Measurements from ENCODE around the gene DAB1. TPM values are rescaled to one million over a fixed set of nuclear protein-coding genes. Genes with fewer than 3 reads are reported as not detected.

DAB1 gene
- total RNA-seq, 4 donors from 2014 or later = 0.48 to 1.2 TPM; not detected in 2

GRCh38 chr1:57329937-57330336, 93.9 kb downstream of the DAB1 start:
- no peak for DNase-seq
- in situ Hi-C loops (cut with MboI; ENCODE audit: low pct_ligation_motif_present in 1 of 4, low pct_unique_long_range_greater_than_20kb in 1 of 4, low sequenced_read_pairs in 3 of 4) = no loop called here
- no peak overlapping the region for H3K27ac ChIP-seq

GRCh38 chr1:57329001-57329527, 94.8 kb downstream of the DAB1 start:
- no peaks in the 10 kb centered on the region for H3K4me1 ChIP-seq
- H3K9me3 ChIP-seq = no peaks in the 10 kb centered on the region
- intact Hi-C loops (cut with DNase I; ENCODE audit: low total_unique reads) (no loop called here), in situ Hi-C loops (cut with MboI; ENCODE audit: low pct_ligation_motif_present in 1 of 4, low pct_unique_long_range_greater_than_20kb in 1 of 4, low sequenced_read_pairs in 3 of 4) (no loop called here)
- H3K36me3 ChIP-seq = no peaks in the 10 kb centered on the region
- H3K27me3 ChIP-seq = no peaks in the 10 kb centered on the region
- TF ChIP-seq EP300 (IDR thresholded peaks at IDR 0.05; ENCODE audit: low read depth) = no peak
- TF ChIP-seq, protein P1, sequence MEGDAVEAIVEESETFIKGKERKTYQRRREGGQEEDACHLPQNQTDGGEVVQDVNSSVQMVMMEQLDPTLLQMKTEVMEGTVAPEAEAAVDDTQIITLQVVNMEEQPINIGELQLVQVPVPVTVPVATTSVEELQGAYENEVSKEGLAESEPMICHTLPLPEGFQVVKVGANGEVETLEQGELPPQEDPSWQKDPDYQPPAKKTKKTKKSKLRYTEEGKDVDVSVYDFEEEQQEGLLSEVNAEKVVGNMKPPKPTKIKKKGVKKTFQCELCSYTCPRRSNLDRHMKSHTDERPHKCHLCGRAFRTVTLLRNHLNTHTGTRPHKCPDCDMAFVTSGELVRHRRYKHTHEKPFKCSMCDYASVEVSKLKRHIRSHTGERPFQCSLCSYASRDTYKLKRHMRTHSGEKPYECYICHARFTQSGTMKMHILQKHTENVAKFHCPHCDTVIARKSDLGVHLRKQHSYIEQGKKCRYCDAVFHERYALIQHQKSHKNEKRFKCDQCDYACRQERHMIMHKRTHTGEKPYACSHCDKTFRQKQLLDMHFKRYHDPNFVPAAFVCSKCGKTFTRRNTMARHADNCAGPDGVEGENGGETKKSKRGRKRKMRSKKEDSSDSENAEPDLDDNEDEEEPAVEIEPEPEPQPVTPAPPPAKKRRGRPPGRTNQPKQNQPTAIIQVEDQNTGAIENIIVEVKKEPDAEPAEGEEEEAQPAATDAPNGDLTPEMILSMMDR (IDR thresholded peaks at IDR 0.05) = no peak
- TF ChIP-seq POLR2A (IDR thresholded peaks at IDR 0.05) = no peak
- no peak for TF ChIP-seq POLR2AphosphoS5 (IDR thresholded peaks at IDR 0.05)
- no peak overlapping the region for H3K27ac ChIP-seq
- no peak overlapping the region for H3K4me3 ChIP-seq
- 68 to 79% methylated on average over 4 to 6 of the region's 6 CpGs for WGBS, 2 donors (ENCODE audit: low coverage in 1 of 2)
- no peak for DNase-seq

More at GRCh38 chr1:57329937-57330336, 93.9 kb downstream of the DAB1 start:
- Histone ChIP-seq H3K4me3 (no peak overlapping the region), H3K4me1 (no peaks in the 10 kb centered on the region), H3K9me3 (no peaks in the 10 kb centered on the region), H3K27me3 (no peaks in the 10 kb centered on the region), H3K36me3 (no peaks in the 10 kb centered on the region)
- intact Hi-C loops (cut with DNase I; ENCODE audit: low total_unique reads) = no loop called here
- WGBS, 2 donors (ENCODE audit: low coverage in 1 of 2) = 32% methylated on average over 1 of the region's 1 CpG; no CpG with 5 or more reads in 1 of the 2 donors
- TF ChIP-seq POLR2AphosphoS5 (IDR thresholded peaks at IDR 0.05) (no peak), EP300 (IDR thresholded peaks at IDR 0.05; ENCODE audit: low read depth) (no peak), POLR2A (IDR thresholded peaks at IDR 0.05) (no peak)
- TF ChIP-seq, protein P1 (IDR thresholded peaks at IDR 0.05) = no peak

DNA sequence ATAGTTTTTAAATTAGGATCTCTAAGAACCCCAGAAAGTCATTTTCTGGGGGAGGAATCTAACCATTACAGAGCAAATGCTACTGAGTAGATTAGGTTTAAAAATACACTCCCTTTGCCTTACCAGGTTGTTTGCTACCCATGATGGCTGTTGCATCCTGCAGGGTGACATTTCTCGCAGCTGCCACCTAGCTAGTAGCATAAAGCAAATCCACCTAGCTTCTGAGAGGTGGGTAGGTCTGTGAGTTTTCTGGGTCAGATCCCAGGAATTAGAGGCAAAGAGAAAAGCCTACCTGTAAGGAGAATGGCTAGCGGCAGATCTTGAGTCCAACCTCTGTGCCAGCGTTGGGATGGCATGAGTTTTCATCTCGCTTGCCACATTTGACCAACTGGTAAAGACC, 95.9 kb downstream of the DAB1 start:
- H3K27me3 ChIP-seq = no peaks in the 10 kb centered on the region
- H3K9me3 ChIP-seq = no peaks in the 10 kb centered on the region
- intact Hi-C loops (cut with DNase I; ENCODE audit: low total_unique reads) = no loop called here
- no peaks in the 10 kb centered on the region for H3K4me1 ChIP-seq
- in situ Hi-C loops (cut with MboI; ENCODE audit: low pct_ligation_motif_present in 1 of 4, low pct_unique_long_range_greater_than_20kb in 1 of 4, low sequenced_read_pairs in 3 of 4) = no loop called here
- DNase-seq = no peak
- H3K4me3 ChIP-seq = no peak overlapping the region
- H3K36me3 ChIP-seq = no peaks in the 10 kb centered on the region
- no peak overlapping the region for H3K27ac ChIP-seq
- TF ChIP-seq POLR2A (IDR thresholded peaks at IDR 0.05) = no peak
- no peak for TF ChIP-seq POLR2AphosphoS5 (IDR thresholded peaks at IDR 0.05)
- TF ChIP-seq, protein P1 (IDR thresholded peaks at IDR 0.05) = no peak
- WGBS, 2 donors (ENCODE audit: low coverage in 1 of 2) = 100% methylated on average over 2 to 4 of the region's 4 CpGs

- H3K9me3 ChIP-seq = no peaks in the 10 kb centered on the region
- no peak for DNase-seq
- 72% methylated on average over 4 to 5 of the region's 5 CpGs for WGBS, 2 donors (ENCODE audit: low coverage in 1 of 2)
- no peak overlapping the region for H3K27ac ChIP-seq
- in situ Hi-C loops (cut with MboI; ENCODE audit: low pct_ligation_motif_present in 1 of 4, low pct_unique_long_range_greater_than_20kb in 1 of 4, low sequenced_read_pairs in 3 of 4) (no loop called here), intact Hi-C loops (cut with DNase I; ENCODE audit: low total_unique reads) (no loop called here)
- H3K4me1 ChIP-seq = no peaks in the 10 kb centered on the region
- TF ChIP-seq, protein P1 (IDR thresholded peaks at IDR 0.05) = no peak
- TF ChIP-seq POLR2A (IDR thresholded peaks at IDR 0.05) = no peak
- no peak for TF ChIP-seq POLR2AphosphoS5 (IDR thresholded peaks at IDR 0.05)
- no peak for TF ChIP-seq EP300 (IDR thresholded peaks at IDR 0.05; ENCODE audit: low read depth)
- no peaks in the 10 kb centered on the region for H3K27me3 ChIP-seq
- H3K4me3 ChIP-seq = no peak overlapping the region
- no peaks in the 10 kb centered on the region for H3K36me3 ChIP-seq
These were observed 96.5 kb downstream of the DAB1 start for GRCh38 chr1:57327336-57327735.

All from transverse colon (tissue), 4 donors.